Measurements from ENCODE around the gene FAM83F. TPM values are rescaled to one million over a fixed set of nuclear protein-coding genes. Genes with fewer than 3 reads are reported as not detected.

The FAM83F gene
- polyA plus RNA-seq, 3 donors, result 0.11 to 8.4 (median 1.2) TPM

GRCh38 chr22:39960791-39961746, 33.7 kb upstream of the FAM83F start:
- no peak overlapping the region for H3K27ac ChIP-seq (ENCODE audit: low read depth, low read length)
- 56 to 85% (median 60%) methylated on average over 13 of the region's 13 CpGs for WGBS, 3 donors

GRCh38 chr22:39962071-39962470, 32.7 kb upstream of the FAM83F start:
- 88 to 97% (median 90%) methylated on average over 9 of the region's 9 CpGs for WGBS, 3 donors

GRCh38 chr22:39965748-39966147, 29.0 kb upstream of the FAM83F start:
- H3K27ac ChIP-seq (ENCODE audit: low read depth, low read length), result no peak overlapping the region
- WGBS, 3 donors, result 83 to 85% (median 84%) methylated on average over 5 of the region's 5 CpGs

More at GRCh38 chr22:39962071-39962470, 32.7 kb upstream of the FAM83F start:
- H3K27ac ChIP-seq (ENCODE audit: low read depth, low read length), result no peak overlapping the region

GRCh38 chr22:39966470-39966869, 28.3 kb upstream of the FAM83F start:
- H3K27ac ChIP-seq (ENCODE audit: low read depth, low read length), result no peak overlapping the region
- 68 to 89% (median 74%) methylated on average over 2 of the region's 2 CpGs for WGBS, 3 donors

GRCh38 chr22:39967103-39967829, 27.5 kb upstream of the FAM83F start:
- WGBS, 3 donors, result 59 to 66% (median 60%) methylated on average over 9 of the region's 9 CpGs
- H3K27ac ChIP-seq (ENCODE audit: low read depth, low read length), result no peak overlapping the region

- no peak overlapping the region for H3K27ac ChIP-seq (ENCODE audit: low read depth, low read length)
- 57 to 66% (median 62%) methylated on average over 20 of the region's 20 CpGs for WGBS, 3 donors
Observed at GRCh38 chr22:39967996-39968972, 26.5 kb upstream of the FAM83F start.

GRCh38 chr22:39970742-39971141, 24.0 kb upstream of the FAM83F start:
- WGBS, 3 donors, result 91 to 98% (median 92%) methylated on average over 10 of the region's 10 CpGs
- no peak overlapping the region for H3K27ac ChIP-seq (ENCODE audit: low read depth, low read length)

GRCh38 chr22:39972641-39973040, 22.1 kb upstream of the FAM83F start:
- WGBS, 3 donors, result 60 to 74% (median 66%) methylated on average over 5 of the region's 5 CpGs
- no peak overlapping the region for H3K27ac ChIP-seq (ENCODE audit: low read depth, low read length)

GRCh38 chr22:39973656-39974055, 21.1 kb upstream of the FAM83F start:
- no peak overlapping the region for H3K27ac ChIP-seq (ENCODE audit: low read depth, low read length)
- WGBS, 3 donors, result 75 to 79% (median 79%) methylated on average over 5 of the region's 5 CpGs

GRCh38 chr22:39974065-39974464, 20.7 kb upstream of the FAM83F start:
- WGBS, 3 donors, result 68 to 74% (median 70%) methylated on average over 5 of the region's 5 CpGs
- H3K27ac ChIP-seq (ENCODE audit: low read depth, low read length), result no peak overlapping the region

- no peak overlapping the region for H3K27ac ChIP-seq (ENCODE audit: low read depth, low read length)
- WGBS, 3 donors, result 72 to 79% (median 77%) methylated on average over 6 of the region's 6 CpGs
Observed at GRCh38 chr22:39979048-39979447, 15.7 kb upstream of the FAM83F start.

- WGBS, 3 donors, result 85 to 94% (median 89%) methylated on average over 5 of the region's 5 CpGs
- H3K27ac ChIP-seq (ENCODE audit: low read depth, low read length), result no peak overlapping the region
Observed at GRCh38 chr22:39979458-39979857, 15.3 kb upstream of the FAM83F start.

- 74 to 84% (median 76%) methylated on average over 6 of the region's 6 CpGs for WGBS, 3 donors
- no peak overlapping the region for H3K27ac ChIP-seq (ENCODE audit: low read depth, low read length)
Observed at GRCh38 chr22:39980596-39980995, 14.2 kb upstream of the FAM83F start.

- 92 to 96% (median 94%) methylated on average over 4 of the region's 4 CpGs for WGBS, 3 donors
- H3K27ac ChIP-seq (ENCODE audit: low read depth, low read length), result no peak overlapping the region
Observed at GRCh38 chr22:39983346-39983745, 11.4 kb upstream of the FAM83F start.

GRCh38 chr22:39984006-39984405, 10.7 kb upstream of the FAM83F start:
- 62 to 80% (median 63%) methylated on average over 2 of the region's 2 CpGs for WGBS, 3 donors
- no peak overlapping the region for H3K27ac ChIP-seq (ENCODE audit: low read depth, low read length)

- 81 to 85% (median 82%) methylated on average over 2 of the region's 2 CpGs for WGBS, 3 donors
- H3K27ac ChIP-seq (ENCODE audit: low read depth, low read length), result no peak overlapping the region
Observed at GRCh38 chr22:39984746-39985145, 10.0 kb upstream of the FAM83F start.

- 80 to 86% (median 86%) methylated on average over 7 of the region's 7 CpGs for WGBS, 3 donors
Observed at GRCh38 chr22:39985383-39986035, 9.2 kb upstream of the FAM83F start.

More at GRCh38 chr22:39985383-39986035, 9.2 kb upstream of the FAM83F start:
- no peak overlapping the region for H3K27ac ChIP-seq (ENCODE audit: low read depth, low read length)
